T-helper 9 cell (primary cell): ENCODE results near the gene LATS1.
"Not testable (repeated sequence)": the region's sequence is repeated elsewhere in the genome, so short reads cannot be mapped to it uniquely, and the experiment has no call there.

Experiments used
- DNase-seq: peaks from one replicate; pipeline ENCODE4 v3.0.0-alpha.2; 2020

LATS1 gene

GRCh38 chr6:149728499-149729234, 10.8 kb upstream of the LATS1 start:
- DNase-seq = no peak

GRCh38 chr6:149727793-149728498, 10.0 kb upstream of the LATS1 start:
- no peak for DNase-seq

- DNase-seq = no peak
Observed at GRCh38 chr6:149725785-149726184, 7.9 kb upstream of the LATS1 start.

GRCh38 chr6:149723771-149724417, 6.0 kb upstream of the LATS1 start:
- DNase-seq = peak; percentile 9

GRCh38 chr6:149723262-149723661, 5.4 kb upstream of the LATS1 start:
- no peak for DNase-seq

- no peak for DNase-seq
Observed at GRCh38 chr6:149719531-149719930, 1.6 kb upstream of the LATS1 start.

GRCh38 chr6:149717255-149717587, 680 bp downstream of the LATS1 start:
- no peak for DNase-seq

GRCh38 chr6:149716181-149716963, 1.5 kb downstream of the LATS1 start:
- DNase-seq = no peak

- DNase-seq = no peak
Observed at GRCh38 chr6:149714442-149714841, 3.5 kb downstream of the LATS1 start.

- no peak for DNase-seq
Observed at GRCh38 chr6:149711711-149712110, 6.2 kb downstream of the LATS1 start.

- DNase-seq = no peak
Observed at GRCh38 chr6:149701714-149702113, 16.2 kb downstream of the LATS1 start.

- DNase-seq = no peak
Observed at GRCh38 chr6:149699150-149699549, 18.8 kb downstream of the LATS1 start.

GRCh38 chr6:149698175-149698574, 19.7 kb downstream of the LATS1 start:
- DNase-seq = no peak

GRCh38 chr6:149696901-149697300, 21.0 kb downstream of the LATS1 start:
- DNase-seq = no peak

GRCh38 chr6:149694921-149695320, 23.0 kb downstream of the LATS1 start:
- no peak for DNase-seq

- no peak for DNase-seq
Observed at GRCh38 chr6:149691201-149691600, 26.7 kb downstream of the LATS1 start.

GRCh38 chr6:149686230-149686629, 31.7 kb downstream of the LATS1 start:
- DNase-seq = no peak

- no peak for DNase-seq
Observed at GRCh38 chr6:149683256-149683859, 34.5 kb downstream of the LATS1 start.

GRCh38 chr6:149681845-149682244, 36.1 kb downstream of the LATS1 start:
- not testable (repeated sequence) for DNase-seq

GRCh38 chr6:149681209-149681608, 36.7 kb downstream of the LATS1 start:
- no peak for DNase-seq

GRCh38 chr6:149680503-149680902, 37.4 kb downstream of the LATS1 start:
- DNase-seq = no peak

GRCh38 chr6:149672265-149672664, 45.6 kb downstream of the LATS1 start:
- DNase-seq = not testable (repeated sequence)

GRCh38 chr6:149660028-149660427, 57.9 kb downstream of the LATS1 start:
- DNase-seq = no peak
